ENCODE results near the gene RNF123. TPM values are rescaled to one million over a fixed set of nuclear protein-coding genes. Genes with fewer than 3 reads are reported as not detected.

Gene RNF123
- total RNA-seq, 1 donor from 2014 or later, result 33.1 TPM

- peaks cover 0 to 12% of the 10 kb centered on the region in 2 donors for H3K36me3 ChIP-seq
- no peaks in the 10 kb centered on the region for H3K9me3 ChIP-seq
- no peaks in the 10 kb centered on the region for H3K27me3 ChIP-seq
- no peak overlapping the region for H3K27ac ChIP-seq
- H3K4me3 ChIP-seq, result no peak overlapping the region
- intact Hi-C loops (cut with DNase I), result no loop called here
- H3K4me1 ChIP-seq, result peaks cover 0 to 2% of the 10 kb centered on the region in 2 donors
- DNase-seq (ENCODE audit: low spot score in 2 of 2), result no peak
- TF ChIP-seq, protein P1, sequence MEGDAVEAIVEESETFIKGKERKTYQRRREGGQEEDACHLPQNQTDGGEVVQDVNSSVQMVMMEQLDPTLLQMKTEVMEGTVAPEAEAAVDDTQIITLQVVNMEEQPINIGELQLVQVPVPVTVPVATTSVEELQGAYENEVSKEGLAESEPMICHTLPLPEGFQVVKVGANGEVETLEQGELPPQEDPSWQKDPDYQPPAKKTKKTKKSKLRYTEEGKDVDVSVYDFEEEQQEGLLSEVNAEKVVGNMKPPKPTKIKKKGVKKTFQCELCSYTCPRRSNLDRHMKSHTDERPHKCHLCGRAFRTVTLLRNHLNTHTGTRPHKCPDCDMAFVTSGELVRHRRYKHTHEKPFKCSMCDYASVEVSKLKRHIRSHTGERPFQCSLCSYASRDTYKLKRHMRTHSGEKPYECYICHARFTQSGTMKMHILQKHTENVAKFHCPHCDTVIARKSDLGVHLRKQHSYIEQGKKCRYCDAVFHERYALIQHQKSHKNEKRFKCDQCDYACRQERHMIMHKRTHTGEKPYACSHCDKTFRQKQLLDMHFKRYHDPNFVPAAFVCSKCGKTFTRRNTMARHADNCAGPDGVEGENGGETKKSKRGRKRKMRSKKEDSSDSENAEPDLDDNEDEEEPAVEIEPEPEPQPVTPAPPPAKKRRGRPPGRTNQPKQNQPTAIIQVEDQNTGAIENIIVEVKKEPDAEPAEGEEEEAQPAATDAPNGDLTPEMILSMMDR (IDR thresholded peaks at IDR 0.05), result no peak
These were observed 62.1 kb downstream of the RNF123 start for GRCh38 chr3:49751501-49751900.

DNA sequence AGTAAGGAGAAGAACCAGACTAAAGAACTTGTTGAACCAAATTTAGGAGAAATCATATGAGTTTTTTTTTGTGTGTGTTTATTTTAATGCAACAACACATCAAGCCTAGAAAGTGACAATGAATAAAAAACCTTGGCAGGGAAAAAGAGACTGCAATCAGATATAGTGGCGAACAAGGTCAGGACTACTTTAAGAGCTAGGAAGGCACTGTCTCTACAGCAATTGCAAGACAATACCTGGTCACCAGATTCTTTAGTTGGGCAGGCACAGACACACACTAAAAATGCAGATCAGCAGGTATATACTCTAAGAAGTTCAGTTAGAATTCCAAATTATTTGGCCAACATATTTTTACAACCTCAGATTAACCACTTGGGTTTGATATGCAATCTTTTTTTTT lies 65.2 kb downstream of the RNF123 start:
- no peak overlapping the region for H3K4me3 ChIP-seq
- intact Hi-C loops (cut with DNase I), result no loop called here

DNA sequence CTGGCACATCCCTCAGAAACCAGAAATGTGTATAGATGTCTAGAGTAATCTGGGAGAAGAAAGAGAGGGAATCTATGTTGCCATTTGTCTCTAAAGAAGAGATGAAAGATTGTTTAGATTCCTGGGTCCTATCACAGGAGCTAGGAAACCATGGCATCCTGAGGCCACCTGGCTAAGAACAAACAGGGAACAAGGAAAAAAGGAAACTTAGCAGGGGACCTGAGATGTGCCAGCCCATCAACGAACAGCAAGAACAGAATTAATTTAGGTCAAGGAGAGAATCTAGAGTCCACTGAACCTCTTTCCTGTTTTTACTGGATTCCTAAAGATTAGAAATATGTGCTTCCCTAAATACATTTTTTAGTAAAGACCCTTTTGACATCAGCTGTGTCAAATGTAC lies 66.7 kb downstream of the RNF123 start:
- H3K4me1 ChIP-seq, result peaks cover 0 to 5% of the 10 kb centered on the region in 2 donors
- intact Hi-C loops (cut with DNase I), result no loop called here
- H3K36me3 ChIP-seq, result no peaks in the 10 kb centered on the region

More for the DNA sequence above, 65.2 kb downstream of the RNF123 start:
- Histone ChIP-seq H3K27ac (no peak overlapping the region), H3K27me3 (no peaks in the 10 kb centered on the region), H3K4me1 (peaks cover 0 to 2% of the 10 kb centered on the region in 2 donors), H3K36me3 (no peaks in the 10 kb centered on the region), H3K9me3 (no peaks in the 10 kb centered on the region)
- TF ChIP-seq, protein P1 (IDR thresholded peaks at IDR 0.05), result no peak
- DNase-seq (ENCODE audit: low spot score in 2 of 2), result no peak

DNA sequence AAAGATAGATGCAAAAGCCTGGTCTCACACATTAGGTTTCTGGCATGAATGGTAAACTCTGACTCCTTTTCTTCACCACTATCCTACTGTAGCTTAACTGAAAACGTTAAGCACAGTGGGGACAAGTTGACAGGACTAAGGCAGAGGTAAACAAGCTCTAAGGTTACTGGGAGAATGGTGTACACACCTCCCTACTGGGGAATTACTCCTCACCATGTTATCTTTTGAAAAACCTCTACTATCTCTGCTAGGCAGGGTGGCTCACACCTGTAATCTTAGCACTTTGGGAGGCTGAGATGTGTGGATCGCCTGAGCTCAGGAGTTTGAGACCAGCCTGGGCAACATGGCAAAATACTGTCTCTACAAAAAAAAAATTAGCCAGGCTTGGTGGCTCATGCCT lies 67.8 kb downstream of the RNF123 start:
- no peaks in the 10 kb centered on the region for H3K9me3 ChIP-seq
- TF ChIP-seq, protein P1 (IDR thresholded peaks at IDR 0.05), result no peak
- intact Hi-C loops (cut with DNase I), result no loop called here
- H3K27me3 ChIP-seq, result no peaks in the 10 kb centered on the region
- no peak for DNase-seq (ENCODE audit: low spot score in 2 of 2)
- no peaks in the 10 kb centered on the region for H3K36me3 ChIP-seq
- H3K4me3 ChIP-seq, result no peak overlapping the region
- peaks cover 0 to 5% of the 10 kb centered on the region in 2 donors for H3K4me1 ChIP-seq
- no peak overlapping the region for H3K27ac ChIP-seq

More for the DNA sequence above, 66.7 kb downstream of the RNF123 start:
- TF ChIP-seq, protein P1 (IDR thresholded peaks at IDR 0.05), result no peak
- Histone ChIP-seq H3K4me3 (no peak overlapping the region), H3K9me3 (no peaks in the 10 kb centered on the region), H3K27ac (no peak overlapping the region), H3K27me3 (no peaks in the 10 kb centered on the region)
- DNase-seq (ENCODE audit: low spot score in 2 of 2), result no peak

DNA sequence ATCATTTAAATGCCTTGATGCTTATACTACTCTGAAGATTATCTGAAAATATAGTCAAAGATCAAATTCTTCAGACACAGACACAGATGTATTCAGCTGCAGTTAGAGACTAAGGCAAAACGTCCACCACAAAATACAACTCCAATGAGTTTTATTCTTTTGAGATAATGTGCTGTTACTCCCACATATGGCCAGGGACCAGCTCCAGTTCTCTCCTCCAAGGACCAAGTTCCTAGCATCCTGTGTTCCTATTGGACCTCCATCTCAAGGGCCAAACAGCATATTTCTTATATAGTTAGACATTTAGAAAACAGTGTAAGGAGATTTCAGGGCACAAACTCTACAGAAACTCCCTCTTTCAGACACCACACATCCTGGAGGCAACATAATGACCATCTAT lies 69.9 kb downstream of the RNF123 start:
- intact Hi-C loops (cut with DNase I), result no loop called here
- no peaks in the 10 kb centered on the region for H3K27me3 ChIP-seq
- TF ChIP-seq, protein P1 (IDR thresholded peaks at IDR 0.05), result no peak
- H3K36me3 ChIP-seq, result no peaks in the 10 kb centered on the region
- H3K4me3 ChIP-seq, result no peak overlapping the region
- peaks cover 0 to 3% of the 10 kb centered on the region in 2 donors for H3K4me1 ChIP-seq
- no peaks in the 10 kb centered on the region for H3K9me3 ChIP-seq
- DNase-seq (ENCODE audit: low spot score in 2 of 2), result no peak
- no peak overlapping the region for H3K27ac ChIP-seq

GRCh38 chr3:49761661-49762060 lies 72.3 kb downstream of the RNF123 start:
- intact Hi-C loops (cut with DNase I), result no loop called here
- Histone ChIP-seq H3K4me1 (peaks cover 0 to 3% of the 10 kb centered on the region in 2 donors), H3K36me3 (peaks cover 3 to 4% of the 10 kb centered on the region in 2 donors), H3K4me3 (no peak overlapping the region), H3K27ac (no peak overlapping the region), H3K27me3 (no peaks in the 10 kb centered on the region), H3K9me3 (no peaks in the 10 kb centered on the region)
- no peak for DNase-seq (ENCODE audit: low spot score in 2 of 2)
- TF ChIP-seq, protein P1 (IDR thresholded peaks at IDR 0.05), result no peak
